IMR-90 (cell line): Measurements from ENCODE around the gene ZBTB22. TPM values are rescaled to one million over a fixed set of nuclear protein-coding genes. Genes with fewer than 3 reads are reported as not detected.
"Not testable (repeated sequence)": the region's sequence is repeated elsewhere in the genome, so short reads cannot be mapped to it uniquely, and the experiment has no call there.

Source experiments
- ATAC-seq: fragments of 200-7000 bp; cut with Tn5 transposase; 2 replicates; pipeline ENCODE4 v1.9.1; 2020; ENCODE audit warnings: low read depth, mild to moderate bottlenecking, moderate library complexity
- BruUV-seq: library from RNA; stranded (reverse); fragments of 400-500 nt; replicated peaks from 2 replicates; lab custom pipeline; 2021; lab: Mats Ljungman, UMichigan
- CTCF ChIA-PET: fragments of 300-600 bp; formaldehyde crosslinking; extraction: SDS; loops from one replicate; lab custom pipeline; 2021; ENCODE audit warnings: antibody characterized with exemption; lab: Yijun Ruan, JAX
- POLR2A ChIA-PET: fragments of 300-600 bp; sonication (Branson Sonifier 250); formaldehyde crosslinking; loops from one replicate; lab custom pipeline; 2022; ENCODE audit warnings: antibody characterized with exemption; ENCODE audit not compliant: unreplicated experiment; lab: Charles Lee
- DNase-seq: peaks from one replicate; pipeline ENCODE4 v3.0.0; 2013
- H2AFZ ChIP-seq: replicated peaks from 2 replicates; pipeline ENCODE3; 2013; ENCODE audit warnings: low read length, mild to moderate bottlenecking; ENCODE audit not compliant: poor library complexity
- H2AK5ac ChIP-seq: 2 replicates; pipeline ENCODE4 v1.6.1; 2013; ENCODE audit warnings: low read depth, low read length, inconsistent platforms
- H2AK9ac ChIP-seq: replicated peaks from 2 replicates; pipeline ENCODE3; 2013; ENCODE audit warnings: mild to moderate bottlenecking, low read depth, low read length, moderate library complexity; ENCODE audit not compliant: poor library complexity
- H2BK120ac ChIP-seq: 2 replicates; pipeline ENCODE4 v1.6.1; 2013; ENCODE audit warnings: low read depth, low read length, inconsistent platforms
- H2BK15ac ChIP-seq: 3 replicates; pipeline ENCODE4 v1.6.1; 2013; ENCODE audit warnings: low read depth, low read length, inconsistent platforms
- H2BK20ac ChIP-seq: 2 replicates; pipeline ENCODE4 v1.6.1; 2013; ENCODE audit warnings: low read depth, mild to moderate bottlenecking, inconsistent platforms, low read length, moderate library complexity
- H2BK5ac ChIP-seq: 2 replicates; pipeline ENCODE4 v1.6.1; 2013; ENCODE audit warnings: mild to moderate bottlenecking, low read depth, low read length, inconsistent platforms; ENCODE audit not compliant: poor library complexity, severe bottlenecking
- H3K14ac ChIP-seq: replicated peaks from 2 replicates; pipeline ENCODE4 v1.6.1; 2013; ENCODE audit warnings: low read depth, low read length, inconsistent platforms
- H3K18ac ChIP-seq: 2 replicates; pipeline ENCODE4 v1.6.1; 2013; ENCODE audit warnings: low read depth, low read length, control low read depth
- H3K23ac ChIP-seq: 2 replicates; pipeline ENCODE4 v1.6.1; 2013; ENCODE audit warnings: low read depth, low read length, inconsistent platforms
- H3K27ac ChIP-seq: 2 replicates; pipeline ENCODE4 v1.5.1; 2013; ENCODE audit warnings: mild to moderate bottlenecking, control low read depth, low read length; ENCODE audit not compliant: insufficient read depth
- H3K27me3 ChIP-seq: 2 replicates; pipeline ENCODE4 v1.6.1; 2013; ENCODE audit warnings: low read length; ENCODE audit not compliant: control insufficient read depth, insufficient read depth
- H3K36me3 ChIP-seq: 2 replicates; pipeline ENCODE4 v1.6.1; 2013; ENCODE audit warnings: low read length, mixed read lengths; ENCODE audit not compliant: control insufficient read depth, insufficient read depth
- H3K4ac ChIP-seq: 2 replicates; pipeline ENCODE4 v1.6.1; 2013; ENCODE audit warnings: low read depth, low read length, inconsistent platforms
- H3K4me1 ChIP-seq: 2 replicates; pipeline ENCODE4 v1.6.1; 2013; ENCODE audit warnings: low read length, mixed read lengths; ENCODE audit not compliant: control insufficient read depth, insufficient read depth
- H3K4me2 ChIP-seq: 2 replicates; pipeline ENCODE4 v1.6.1; 2013; ENCODE audit warnings: low read depth, mild to moderate bottlenecking, control low read depth, low read length, moderate library complexity
- H3K4me3 ChIP-seq: 2 replicates; pipeline ENCODE4 v1.5.1; 2013; ENCODE audit warnings: low read depth, mild to moderate bottlenecking, control low read depth, low read length, moderate library complexity; ENCODE audit not compliant: insufficient read depth
- H3K56ac ChIP-seq: 2 replicates; pipeline ENCODE4 v1.6.1; 2013; ENCODE audit warnings: low read length, inconsistent platforms; ENCODE audit not compliant: insufficient read depth; ENCODE audit errors: extremely low read depth
- H3K79me1 ChIP-seq, 2 experiments: 2 replicates each; pipeline ENCODE4 v1.6.1; 2013; ENCODE audit warnings: low read length in 2 of 2, inconsistent platforms in 1 of 2, low read depth in 1 of 2
- H3K9ac ChIP-seq: 2 replicates; pipeline ENCODE4 v1.6.1; 2013; ENCODE audit warnings: low read depth, low read length, control low read depth
- H3K9me1 ChIP-seq: 2 replicates; pipeline ENCODE4 v1.6.1; 2013; ENCODE audit warnings: low read length, inconsistent platforms; ENCODE audit not compliant: insufficient read depth
- H3K9me3 ChIP-seq: 2 replicates; pipeline ENCODE4 v1.6.1; 2013; ENCODE audit warnings: low read length; ENCODE audit not compliant: control insufficient read depth, insufficient read depth
- H4K20me1 ChIP-seq: 2 replicates; pipeline ENCODE4 v1.6.1; 2013; ENCODE audit warnings: low read length, inconsistent platforms; ENCODE audit not compliant: insufficient read depth
- H4K5ac ChIP-seq: 2 replicates; pipeline ENCODE4 v1.6.1; 2013; ENCODE audit warnings: mild to moderate bottlenecking, low read depth, low read length, control low read depth
- H4K8ac ChIP-seq, 2 experiments: 2 replicates each; pipeline ENCODE4 v1.6.1; 2013; ENCODE audit warnings: low read depth in 2 of 2, low read length in 2 of 2, control low read depth in 1 of 2, inconsistent platforms in 1 of 2
- H4K91ac ChIP-seq: 2 replicates; pipeline ENCODE4 v1.6.1; 2013; ENCODE audit warnings: low read depth, low read length, inconsistent platforms; ENCODE audit not compliant: insufficient read depth
- WGBS, 2 experiments: methylation state at CpG; one replicate each; pipeline versions ENCODE4 v1.1.5 to v1.1.7; 2013; ENCODE audit warnings: missing lambda C conversion rate in 2 of 2; ENCODE audit not compliant: insufficient read length in 1 of 2; ENCODE audit errors: extremely low coverage in 2 of 2; 5-methylcytosine and 5-hydroxymethylcytosine counted together
- dilution Hi-C: fragments of 300-500 bp; cut with HindIII; formaldehyde crosslinking; loops from one replicate; pipeline ENCODE4 v1.14.3; 2018; ENCODE audit warnings: low sequenced_read_pairs; ENCODE audit not compliant: unreplicated experiment
- in situ Hi-C: fragments of 300-500 bp; cut with MboI; formaldehyde crosslinking; loops from 3 replicates; pipeline ENCODE4 v1.14.3; 2019; ENCODE audit warnings: low sequenced_read_pairs, inconsistent platforms, mixed read lengths
- intact Hi-C: fragments of 100-400 bp; cut with micrococcal nuclease; formaldehyde crosslinking; loops from 2 replicates; pipeline ENCODE4 v1.10.0; 2022
- polyA plus RNA-seq, 3 experiments: library from polyadenylated mRNA; depleted of rRNA; stranded (reverse); fragments of >200 nt; gene quantifications; 2 replicates each; pipeline ENCODE4 v1.2.3, GENCODE V29; 2012; ENCODE audit warnings: low replicate concordance in 1 of 3
- total RNA-seq: library from RNA; depleted of rRNA; stranded (reverse); fragments of >200 nt; gene quantifications from 2 replicates; pipeline ENCODE4 v1.2.3, GENCODE V29; 2012

ZBTB22 gene
- total and polyA plus RNA-seq, 2 of the 4 experiments (the other 2 are of a cell fraction) = 6.8 to 13.0 TPM

DNA sequence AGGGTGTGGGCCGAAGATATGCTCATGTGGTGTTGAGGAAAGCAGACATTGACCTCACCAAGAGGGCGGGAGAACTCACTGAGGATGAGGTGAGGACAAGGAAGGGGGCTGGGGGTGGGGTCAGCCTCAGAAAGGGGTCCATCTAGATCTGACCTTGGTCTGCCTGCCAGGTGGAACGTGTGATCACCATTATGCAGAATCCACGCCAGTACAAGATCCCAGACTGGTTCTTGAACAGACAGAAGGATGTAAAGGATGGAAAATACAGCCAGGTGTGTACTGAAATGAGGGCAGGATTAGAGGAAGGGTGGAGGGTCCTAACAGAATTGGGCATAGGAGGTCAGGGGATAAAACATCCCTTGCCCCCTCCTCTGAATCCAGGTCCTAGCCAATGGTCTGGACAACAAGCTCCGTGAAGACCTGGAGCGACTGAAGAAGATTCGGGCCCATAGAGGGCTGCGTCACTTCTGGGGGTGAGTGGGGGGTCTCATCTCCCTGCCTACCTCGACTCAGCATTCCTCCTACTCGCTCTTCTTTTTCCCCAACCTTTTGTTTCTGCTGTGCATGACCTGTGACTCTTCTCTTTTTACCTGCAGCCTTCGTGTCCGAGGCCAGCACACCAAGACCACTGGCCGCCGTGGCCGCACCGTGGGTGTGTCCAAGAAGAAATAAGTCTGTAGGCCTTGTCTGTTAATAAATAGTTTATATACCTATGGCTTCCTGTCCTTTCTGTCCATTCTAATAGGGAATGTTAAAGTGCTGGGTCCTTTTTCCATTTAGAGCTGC lies 41.6 kb downstream of the ZBTB22 start:
- 40% methylated on average over 1 of the region's 16 CpGs; no CpG with 5 or more reads in 1 of the 2 experiments for WGBS, 2 experiments
- BruUV-seq = TSS peak; percentile 29
- Histone ChIP-seq H3K4me1 (peaks cover 14% of the 10 kb centered on the region), H4K8ac (peak overlapping the region in 1 of 2 experiments; percentile 27; a peak in 1 of 4 replicates), H3K4me2 (peak overlapping the region; percentile 71), H3K14ac (peak overlapping the region; percentile 20), H3K23ac (peak overlapping the region; percentile 36; the same call in 1 of the 2 replicates), H2BK5ac (peak overlapping the region; percentile 7), H3K9ac (peak overlapping the region; percentile 62), H3K4ac (0 out of 2 replicates have a peak overlapping the region, but pooled peaks have one; percentile 57), H3K36me3 (peaks cover 59% of the 10 kb centered on the region), H3K79me1 (peaks cover 20 to 54% of the 10 kb centered on the region in 2 experiments), H4K20me1 (peaks cover 75% of the 10 kb centered on the region)
- POLR2A ChIA-PET, CTCF ChIA-PET, H4K5ac ChIP-seq, H2BK15ac ChIP-seq, H2BK20ac ChIP-seq, H4K91ac ChIP-seq, H3K9me1 ChIP-seq, H3K27me3 ChIP-seq, H3K56ac ChIP-seq, H3K27ac ChIP-seq, H3K4me3 ChIP-seq, H3K18ac ChIP-seq, in situ Hi-C loops, H2AFZ ChIP-seq, H2AK5ac ChIP-seq, H3K9me3 ChIP-seq, DNase-seq, dilution Hi-C loops, ATAC-seq, H2AK9ac ChIP-seq, H2BK120ac ChIP-seq, intact Hi-C loops: not testable (repeated sequence)
